NT2/D1 (cell line): Measurements from ENCODE around the gene KAZALD1.

Experiments used
- SUZ12 ChIP-seq: IDR thresholded peaks from 2 replicates; pipeline ENCODE4 v1.6.1; 2011; ENCODE audit not compliant: insufficient read length, insufficient read depth; ENCODE audit errors: extremely low read depth
- YY1 ChIP-seq: IDR thresholded peaks from 2 replicates; pipeline ENCODE4 v1.6.1; 2011; ENCODE audit not compliant: insufficient read length, insufficient read depth

GRCh38 chr10:101032637-101033224 lies 29.1 kb upstream of the KAZALD1 start:
- TF ChIP-seq SUZ12 (no peak), YY1 (no peak)
